Smooth muscle cell (in vitro differentiated cells): ENCODE results near the gene PIK3C2G. TPM values are rescaled to one million over a fixed set of nuclear protein-coding genes. Genes with fewer than 3 reads are reported as not detected.

Source experiments
- DNase-seq: peaks from one replicate; lab custom pipeline; 2025; ENCODE audit not compliant: unreplicated experiment; lab: John Stamatoyannopoulos, UW
- H2AFZ ChIP-seq: fragments of 200-600 bp; sonication (generic); 2 replicates; pipeline ENCODE4 v1.6.0; 2016; ENCODE audit warnings: antibody characterized with exemption, low read depth, mild to moderate bottlenecking
- H3F3A ChIP-seq: fragments of 200-600 bp; sonication (generic); 2 replicates; pipeline ENCODE4 v1.6.0; 2017; ENCODE audit warnings: antibody characterized with exemption, low read depth
- H3K27ac ChIP-seq: fragments of 200-600 bp; sonication (generic); 2 replicates; pipeline ENCODE4 v1.5.1; 2016; ENCODE audit warnings: low read depth, mild to moderate bottlenecking
- H3K27me3 ChIP-seq: fragments of 200-600 bp; sonication (generic); 2 replicates; pipeline ENCODE4 v1.6.1; 2016; ENCODE audit warnings: low read depth, mild to moderate bottlenecking
- H3K36me3 ChIP-seq: fragments of 200-600 bp; sonication (generic); 2 replicates; pipeline ENCODE4 v1.5.1; 2016; ENCODE audit warnings: low read depth
- H3K4me1 ChIP-seq: fragments of 200-600 bp; sonication (generic); 2 replicates; pipeline ENCODE4 v1.5.1; 2016; ENCODE audit warnings: low read depth
- H3K4me2 ChIP-seq: fragments of 200-600 bp; sonication (generic); 2 replicates; pipeline ENCODE4 v1.6.0; 2016; ENCODE audit warnings: mild to moderate bottlenecking
- H3K4me3 ChIP-seq: fragments of 200-600 bp; sonication (generic); 2 replicates; pipeline ENCODE4 v1.5.1; 2016; ENCODE audit warnings: mild to moderate bottlenecking
- H3K79me2 ChIP-seq: fragments of 200-600 bp; sonication (generic); 2 replicates; pipeline ENCODE4 v1.6.0; 2016; ENCODE audit warnings: low read depth, mild to moderate bottlenecking
- H3K9ac ChIP-seq: fragments of 200-600 bp; sonication (generic); 2 replicates; pipeline ENCODE4 v1.6.0; 2016; ENCODE audit warnings: low read depth
- H3K9me3 ChIP-seq: fragments of 200-600 bp; sonication (generic); replicated peaks from 2 replicates; pipeline ENCODE4 v1.5.1; 2016; ENCODE audit warnings: low read depth
- H4K20me1 ChIP-seq: fragments of 200-600 bp; sonication (generic); 2 replicates; pipeline ENCODE4 v1.6.0; 2016; ENCODE audit warnings: low read depth
- WGBS: methylation state at CpG from one replicate; pipeline ENCODE4 v1.1.7; 2016; ENCODE audit warnings: low lambda C conversion rate; 5-methylcytosine and 5-hydroxymethylcytosine counted together
- polyA plus RNA-seq: library from polyadenylated mRNA; unstranded; fragments of >200 nt; fragmentation: Nextera tagmentation; extraction: Ambion mirVana; gene quantifications from 2 replicates; pipeline ENCODE4 v1.2.1, GENCODE V29; 2016
- total RNA-seq: library from RNA; depleted of rRNA; stranded (reverse); fragments of >200 nt; gene quantifications from 2 replicates; pipeline ENCODE4 v1.2.3, GENCODE V29; 2014
- TF ChIP-seq, protein P1 (sequence below): fragments of 200-600 bp; sonication (generic); IDR thresholded peaks from 2 replicates; pipeline ENCODE4 v1.5.1; 2017; ENCODE audit warnings: borderline replicate concordance, mild to moderate bottlenecking, antibody characterized with exemption; ENCODE audit not compliant: insufficient read depth, poor library complexity, severe bottlenecking

The PIK3C2G gene
- total and polyA plus RNA-seq, 2 experiments from 2014 or later = 0.63 TPM; not detected in 1

DNA sequence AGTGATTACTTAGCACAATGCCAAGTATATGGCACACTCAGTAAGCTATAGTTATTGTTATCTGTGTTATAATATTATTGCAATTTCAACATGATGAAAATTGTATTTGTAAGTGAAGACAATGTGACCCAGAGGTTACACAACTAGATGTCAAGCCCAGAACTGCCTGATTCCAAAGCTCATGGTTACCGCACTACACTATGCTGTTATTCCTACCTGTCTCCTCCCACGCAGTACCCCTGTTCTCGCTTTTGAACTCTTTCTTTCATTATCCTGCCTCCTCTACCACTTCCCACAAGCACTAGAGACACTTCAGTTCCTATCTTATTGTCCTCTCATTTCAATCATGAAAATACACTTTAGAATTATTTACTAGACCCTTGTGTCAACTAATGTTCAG lies 383.2 kb downstream of the PIK3C2G start:
- TF ChIP-seq, protein P1, sequence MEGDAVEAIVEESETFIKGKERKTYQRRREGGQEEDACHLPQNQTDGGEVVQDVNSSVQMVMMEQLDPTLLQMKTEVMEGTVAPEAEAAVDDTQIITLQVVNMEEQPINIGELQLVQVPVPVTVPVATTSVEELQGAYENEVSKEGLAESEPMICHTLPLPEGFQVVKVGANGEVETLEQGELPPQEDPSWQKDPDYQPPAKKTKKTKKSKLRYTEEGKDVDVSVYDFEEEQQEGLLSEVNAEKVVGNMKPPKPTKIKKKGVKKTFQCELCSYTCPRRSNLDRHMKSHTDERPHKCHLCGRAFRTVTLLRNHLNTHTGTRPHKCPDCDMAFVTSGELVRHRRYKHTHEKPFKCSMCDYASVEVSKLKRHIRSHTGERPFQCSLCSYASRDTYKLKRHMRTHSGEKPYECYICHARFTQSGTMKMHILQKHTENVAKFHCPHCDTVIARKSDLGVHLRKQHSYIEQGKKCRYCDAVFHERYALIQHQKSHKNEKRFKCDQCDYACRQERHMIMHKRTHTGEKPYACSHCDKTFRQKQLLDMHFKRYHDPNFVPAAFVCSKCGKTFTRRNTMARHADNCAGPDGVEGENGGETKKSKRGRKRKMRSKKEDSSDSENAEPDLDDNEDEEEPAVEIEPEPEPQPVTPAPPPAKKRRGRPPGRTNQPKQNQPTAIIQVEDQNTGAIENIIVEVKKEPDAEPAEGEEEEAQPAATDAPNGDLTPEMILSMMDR = no peak

DNA sequence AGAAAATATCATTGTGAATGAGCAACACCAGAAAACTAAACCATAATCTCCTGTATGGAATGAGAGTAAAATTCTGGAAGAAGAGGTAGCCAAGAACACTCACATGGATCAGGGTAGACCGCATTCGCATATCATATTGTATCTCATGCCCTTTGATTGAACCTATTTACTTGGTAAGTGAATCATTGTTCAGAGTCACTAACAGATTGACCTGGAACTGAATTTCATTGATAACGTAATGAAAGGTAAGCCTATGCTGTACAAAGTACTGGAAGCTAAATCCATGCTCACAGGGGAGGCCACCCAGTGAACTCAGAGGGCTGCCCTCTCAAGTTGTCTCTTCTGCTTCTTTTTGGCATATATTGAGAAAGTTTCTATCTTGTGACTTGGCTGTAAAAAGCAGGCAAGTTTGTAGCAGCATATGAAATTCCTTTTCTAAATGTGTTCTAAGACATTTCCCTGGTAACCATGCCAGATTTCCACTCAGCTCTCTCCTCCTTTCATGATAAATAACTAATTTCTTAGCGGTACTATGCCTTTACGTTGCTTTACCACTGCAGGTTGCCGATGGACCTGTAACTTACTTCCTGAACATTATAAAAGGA lies 385.1 kb downstream of the PIK3C2G start:
- no peaks in the 10 kb centered on the region for H3F3A ChIP-seq
- 92% methylated on average over 6 of the region's 6 CpGs for WGBS
- no peak overlapping the region for H3K27ac ChIP-seq
- H4K20me1 ChIP-seq = no peaks in the 10 kb centered on the region
- H2AFZ ChIP-seq = no peak overlapping the region
- no peak overlapping the region for H3K4me2 ChIP-seq
- TF ChIP-seq, protein P1 = no peak
- H3K36me3 ChIP-seq = no peaks in the 10 kb centered on the region
- no peak overlapping the region for H3K4me3 ChIP-seq
- H3K27me3 ChIP-seq = no peaks in the 10 kb centered on the region
- H3K79me2 ChIP-seq = no peaks in the 10 kb centered on the region
- no peak overlapping the region for H3K9ac ChIP-seq
- no peaks in the 10 kb centered on the region for H3K4me1 ChIP-seq
- H3K9me3 ChIP-seq = no peaks in the 10 kb centered on the region
- no peak for DNase-seq

More for the DNA sequence above, 383.2 kb downstream of the PIK3C2G start:
- H3K79me2 ChIP-seq = no peaks in the 10 kb centered on the region
- H3F3A ChIP-seq = no peaks in the 10 kb centered on the region
- H2AFZ ChIP-seq = no peak overlapping the region
- no peak overlapping the region for H3K4me2 ChIP-seq
- no peaks in the 10 kb centered on the region for H3K36me3 ChIP-seq
- H3K9ac ChIP-seq = no peak overlapping the region
- H3K9me3 ChIP-seq = no peaks in the 10 kb centered on the region
- H3K4me1 ChIP-seq = no peaks in the 10 kb centered on the region
- H3K27ac ChIP-seq = no peak overlapping the region
- no peak for DNase-seq
- no peak overlapping the region for H3K4me3 ChIP-seq
- H4K20me1 ChIP-seq = no peaks in the 10 kb centered on the region
- H3K27me3 ChIP-seq = no peaks in the 10 kb centered on the region
- WGBS = 86% methylated on average over 3 of the region's 3 CpGs

DNA sequence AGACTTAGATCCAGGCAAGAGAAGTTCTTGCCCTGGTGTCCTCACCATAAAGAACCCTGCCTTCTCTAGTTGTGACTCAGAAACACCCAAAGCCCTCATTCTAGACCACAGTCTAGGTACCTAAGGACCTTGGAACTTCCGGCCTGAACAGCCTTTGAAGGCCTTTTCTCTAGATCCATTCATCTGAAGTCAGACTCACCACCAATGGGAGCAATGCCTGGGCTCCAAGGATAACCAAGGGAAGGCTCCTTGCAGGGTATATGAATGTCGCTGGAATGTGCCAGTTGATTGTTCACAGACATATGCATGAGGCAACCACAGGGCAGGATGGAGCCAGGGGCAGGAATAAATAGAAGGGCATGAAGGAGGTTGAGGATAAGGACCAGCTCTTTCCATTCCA lies 390.2 kb downstream of the PIK3C2G start:
- no peak overlapping the region for H3K4me2 ChIP-seq
- 82% methylated on average over 2 of the region's 2 CpGs for WGBS
- H3K79me2 ChIP-seq = no peaks in the 10 kb centered on the region
- H2AFZ ChIP-seq = no peak overlapping the region
- TF ChIP-seq, protein P1 = no peak
- H3F3A ChIP-seq = no peaks in the 10 kb centered on the region
- H3K9me3 ChIP-seq = no peaks in the 10 kb centered on the region
- no peaks in the 10 kb centered on the region for H4K20me1 ChIP-seq
- no peak overlapping the region for H3K27ac ChIP-seq
- no peak overlapping the region for H3K4me3 ChIP-seq
- H3K4me1 ChIP-seq = no peaks in the 10 kb centered on the region
- H3K36me3 ChIP-seq = no peaks in the 10 kb centered on the region
- no peaks in the 10 kb centered on the region for H3K27me3 ChIP-seq
- H3K9ac ChIP-seq = no peak overlapping the region
- DNase-seq = no peak

DNA sequence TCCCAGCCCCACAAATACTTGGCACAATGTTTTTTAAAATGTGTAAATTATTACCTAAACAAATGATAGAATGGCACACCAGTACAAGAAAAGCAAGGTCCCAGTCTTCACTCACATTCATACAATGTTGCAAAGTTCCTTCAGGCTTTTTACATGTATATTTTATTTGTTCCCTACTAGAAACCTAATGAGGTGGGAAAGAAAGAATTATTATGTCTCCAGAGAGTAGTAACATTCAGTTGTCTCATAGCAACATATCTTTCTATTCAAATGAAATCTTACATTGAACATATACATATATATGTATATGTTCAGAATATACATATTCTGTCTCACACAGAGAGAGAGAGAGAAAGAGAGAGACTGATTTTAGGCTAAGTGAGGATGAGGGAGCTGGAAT lies 391.3 kb downstream of the PIK3C2G start:
- Histone ChIP-seq H3K4me3 (no peak overlapping the region), H3K4me1 (no peaks in the 10 kb centered on the region), H3K27me3 (no peaks in the 10 kb centered on the region), H3F3A (no peaks in the 10 kb centered on the region), H3K27ac (no peak overlapping the region), H3K9me3 (no peaks in the 10 kb centered on the region), H2AFZ (no peak overlapping the region), H4K20me1 (no peaks in the 10 kb centered on the region), H3K9ac (no peak overlapping the region), H3K4me2 (no peak overlapping the region), H3K36me3 (no peaks in the 10 kb centered on the region), H3K79me2 (no peaks in the 10 kb centered on the region)
- no peak for DNase-seq
- TF ChIP-seq, protein P1 = no peak
